ENCODE measurements around the gene KRTAP4-5. TPM values are rescaled to one million over a fixed set of nuclear protein-coding genes. Genes with fewer than 3 reads are reported as not detected.

Gene KRTAP4-5
- total and polyA plus RNA-seq, 2 of the 13 experiments (the other 11 are each of a cell fraction or from before 2014, with no cell fraction given): not detected

DNA sequence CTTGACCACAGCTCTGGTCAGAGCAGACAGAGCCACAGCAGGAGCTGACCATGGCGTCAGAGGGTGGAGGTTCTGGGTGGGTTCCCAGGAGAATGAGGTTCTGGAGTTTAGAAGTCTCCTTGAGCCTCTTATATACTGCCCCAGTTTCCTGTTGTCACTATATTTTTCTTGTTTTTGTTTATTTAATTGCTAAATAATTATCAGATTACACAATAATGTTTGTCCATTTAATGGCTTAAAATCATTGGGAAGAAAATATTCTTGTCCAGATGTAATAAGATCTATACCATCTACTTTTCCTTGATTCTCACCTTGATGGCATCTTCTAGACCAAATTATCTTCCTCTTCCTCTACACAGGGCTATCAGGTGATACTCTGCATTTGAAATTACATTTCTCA is 18.5 kb upstream of the KRTAP4-5 start, which contains the start of gene KRTAP4-3 (continued):
- no peak for TF ChIP-seq ZNF503 (CRISPR knock-in tag; IDR thresholded peaks at IDR 0.05)
- TF ChIP-seq SRY (CRISPR knock-in tag; IDR thresholded peaks at IDR 0.05): no peak
- TF ChIP-seq RXRB (CRISPR knock-in tag; IDR thresholded peaks at IDR 0.05; ENCODE audit: borderline replicate concordance): no peak

DNA sequence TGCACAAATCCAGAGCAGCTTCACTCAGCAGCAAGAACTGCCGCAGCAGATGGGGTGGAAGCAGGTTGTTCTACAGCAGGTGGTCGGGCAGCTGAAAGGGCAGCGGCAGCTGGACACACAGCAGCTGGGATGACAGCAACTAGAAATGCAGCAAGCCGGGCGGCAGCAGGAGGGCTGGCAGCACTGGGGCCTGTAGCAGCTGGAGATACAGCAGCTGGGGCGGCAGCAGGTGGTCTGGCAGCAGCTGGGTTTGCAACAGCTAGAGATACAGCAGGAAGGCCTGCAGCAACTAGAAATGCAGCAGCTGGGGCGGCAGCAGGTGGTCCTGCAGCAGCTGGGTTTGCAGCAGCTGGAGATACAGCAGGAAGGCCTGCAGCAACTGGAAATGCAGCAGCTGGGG is 17.9 kb upstream of the KRTAP4-5 start:
- H3K36me3 ChIP-seq (replicated peaks in 1 of 2; ENCODE audit: control insufficient read depth in 1 of 2, insufficient read depth in 2 of 2, low read length in 2 of 2): no peaks in the 10 kb centered on the region
- no peaks in the 10 kb centered on the region for H4K20me1 ChIP-seq (ENCODE audit: insufficient read depth, low read length)
- intact Hi-C loops (cut with micrococcal nuclease; ENCODE audit: unreplicated experiment) (no loop called here), in situ Hi-C loops (cut with HindIII; ENCODE audit: extremely low pct_ligation_motif_present, low pct_unique_long_range_greater_than_20kb) (no loop called here)
- ChIA-PET POLR2A (no interaction called here), CTCF (ENCODE audit: low intra/inter-chr PET ratio, low total read pairs) (no interaction called here)
- BruUV-seq (replicated peaks): no TSS peak
- H3K27ac ChIP-seq (ENCODE audit: extremely low read length, insufficient read depth, low read length): no peak overlapping the region
- DNase-seq (ENCODE audit: low spot score): no peak
- no peak overlapping the region for H2AFZ ChIP-seq (ENCODE audit: low read length)
- WGBS (ENCODE audit: low lambda C conversion rate): 42% methylated on average over 7 of the region's 7 CpGs
- H3K4me1 ChIP-seq (ENCODE audit: insufficient read depth, low read length): no peaks in the 10 kb centered on the region
- H3K9ac ChIP-seq (ENCODE audit: insufficient read depth, low read depth, low read length): no peak overlapping the region
- no peaks in the 10 kb centered on the region for H3K9me3 ChIP-seq (ENCODE audit: low read length)
- H3K4me3 ChIP-seq (replicated peaks in 1 of 3; ENCODE audit: insufficient read depth in 1 of 3, low read depth in 2 of 3, low read length in 3 of 3): no peak overlapping the region
- FAIRE-seq: no peak
- no peak for ATAC-seq
- H3K79me2 ChIP-seq (ENCODE audit: insufficient read depth, low read length): no peaks in the 10 kb centered on the region
- H3K27me3 ChIP-seq (ENCODE audit: control insufficient read depth in 1 of 2, insufficient read depth in 2 of 2, low read length in 2 of 2): no peaks in the 10 kb centered on the region; a peak in 1 of 5 replicates
- H3K4me2 ChIP-seq (ENCODE audit: low read depth, low read length): no peak overlapping the region
- no peak for TF ChIP-seq USF2 (IDR thresholded peaks at IDR 0.05; ENCODE audit: low read depth, low read length)
- no peak for TF ChIP-seq USF2 (CRISPR knock-in tag; IDR thresholded peaks at IDR 0.05; ENCODE audit: borderline replicate concordance)
- TF ChIP-seq ZNF17 (CRISPR knock-in tag; IDR thresholded peaks at IDR 0.05): no peak
- TF ChIP-seq, protein P1, sequence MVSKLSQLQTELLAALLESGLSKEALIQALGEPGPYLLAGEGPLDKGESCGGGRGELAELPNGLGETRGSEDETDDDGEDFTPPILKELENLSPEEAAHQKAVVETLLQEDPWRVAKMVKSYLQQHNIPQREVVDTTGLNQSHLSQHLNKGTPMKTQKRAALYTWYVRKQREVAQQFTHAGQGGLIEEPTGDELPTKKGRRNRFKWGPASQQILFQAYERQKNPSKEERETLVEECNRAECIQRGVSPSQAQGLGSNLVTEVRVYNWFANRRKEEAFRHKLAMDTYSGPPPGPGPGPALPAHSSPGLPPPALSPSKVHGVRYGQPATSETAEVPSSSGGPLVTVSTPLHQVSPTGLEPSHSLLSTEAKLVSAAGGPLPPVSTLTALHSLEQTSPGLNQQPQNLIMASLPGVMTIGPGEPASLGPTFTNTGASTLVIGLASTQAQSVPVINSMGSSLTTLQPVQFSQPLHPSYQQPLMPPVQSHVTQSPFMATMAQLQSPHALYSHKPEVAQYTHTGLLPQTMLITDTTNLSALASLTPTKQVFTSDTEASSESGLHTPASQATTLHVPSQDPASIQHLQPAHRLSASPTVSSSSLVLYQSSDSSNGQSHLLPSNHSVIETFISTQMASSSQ (IDR thresholded peaks at IDR 0.05; ENCODE audit: low read depth): no peak
- TF ChIP-seq, protein P1 (CRISPR knock-in tag; IDR thresholded peaks at IDR 0.05; ENCODE audit: borderline replicate concordance): no peak
- TF ChIP-seq SMAD3 (CRISPR knock-in tag; IDR thresholded peaks at IDR 0.05): no peak
- no peak for TF ChIP-seq NCOR1 (IDR thresholded peaks at IDR 0.05; ENCODE audit: borderline replicate concordance, low read length)
- TF ChIP-seq FOXK2 (IDR thresholded peaks at IDR 0.05): no peak
- no peak for TF ChIP-seq ZNF460 (CRISPR knock-in tag; IDR thresholded peaks at IDR 0.05; ENCODE audit: borderline replicate concordance)
- no peak for TF ChIP-seq FOXP1 (IDR thresholded peaks at IDR 0.05)
- no peak for TF ChIP-seq FOXP1 (CRISPR knock-in tag; IDR thresholded peaks at IDR 0.05)
- TF ChIP-seq ATF7-NPFF (CRISPR knock-in tag; IDR thresholded peaks at IDR 0.05; ENCODE audit: low read depth): no peak
- TF ChIP-seq ZNF580 (CRISPR knock-in tag; IDR thresholded peaks at IDR 0.05; ENCODE audit: borderline replicate concordance, low read depth): no peak
- no peak for TF ChIP-seq ZNF160 (CRISPR knock-in tag; IDR thresholded peaks at IDR 0.05)

Data from HepG2 (cell line).